ENCODE measurements around the gene PHGDH. TPM values are rescaled to one million over a fixed set of nuclear protein-coding genes. Genes with fewer than 3 reads are reported as not detected.

PHGDH gene
- total RNA-seq, 2 experiments from 2014 or later: 307 to 322 TPM

DNA sequence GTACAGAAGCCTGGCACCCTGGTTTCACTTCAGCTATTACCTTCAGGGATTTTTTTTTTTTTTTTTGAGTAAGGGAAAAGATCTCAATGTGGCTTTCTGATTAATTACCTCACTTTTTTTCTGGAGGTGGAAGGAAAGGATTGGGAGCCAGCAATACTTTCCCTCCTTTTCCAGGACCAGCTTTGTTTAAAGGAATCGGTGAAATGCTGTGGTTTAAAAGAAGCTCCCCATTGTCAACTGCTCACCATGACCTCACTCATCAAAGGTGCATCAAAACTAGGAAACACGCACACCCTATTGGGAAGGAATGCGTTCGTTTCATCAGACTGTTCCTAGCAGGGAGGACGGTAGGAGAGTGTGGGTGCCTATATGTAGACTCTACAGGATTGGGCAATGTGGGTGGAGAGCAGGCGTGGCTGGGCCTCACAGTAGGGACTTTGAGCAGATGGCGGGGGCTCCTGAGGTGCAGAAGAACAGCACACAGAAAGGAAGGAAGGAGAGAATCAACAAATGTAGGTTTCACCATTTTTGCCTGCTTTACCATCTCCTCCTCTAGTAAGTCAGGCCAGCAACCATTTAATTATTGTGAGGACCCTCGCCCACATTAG lies 13.0 kb downstream of the PHGDH start:
- Mint-ChIP-seq H3K36me3 (ENCODE audit: low read depth) (peaks cover 77% of the 10 kb centered on the region), H3K9me3 (no peaks in the 10 kb centered on the region), H3K4me1 (ENCODE audit: low read depth) (peaks cover 3% of the 10 kb centered on the region), H3K27me3 (no peaks in the 10 kb centered on the region), H3K27ac (no peak overlapping the region), H3K4me3 (no peak overlapping the region)
- POLR2A ChIA-PET: interaction anchor here (0.6 to 1.6 kb wide), 2 partner anchors 13 to 19 kb away, joined by 3 to 6 read pairs; partner anchors contain the start of gene PHGDH
- intact Hi-C loops (cut with micrococcal nuclease): no loop called here
- CTCF ChIA-PET: interaction anchor here (1.0 to 1.5 kb wide), 3 partner anchors 10 to 20 kb away, joined by 3 to 5 read pairs (median 3); no protein-coding TSS in a partner anchor
- ATAC-seq (no peak), DNase-seq (no peak)
- TF ChIP-seq, protein P1, sequence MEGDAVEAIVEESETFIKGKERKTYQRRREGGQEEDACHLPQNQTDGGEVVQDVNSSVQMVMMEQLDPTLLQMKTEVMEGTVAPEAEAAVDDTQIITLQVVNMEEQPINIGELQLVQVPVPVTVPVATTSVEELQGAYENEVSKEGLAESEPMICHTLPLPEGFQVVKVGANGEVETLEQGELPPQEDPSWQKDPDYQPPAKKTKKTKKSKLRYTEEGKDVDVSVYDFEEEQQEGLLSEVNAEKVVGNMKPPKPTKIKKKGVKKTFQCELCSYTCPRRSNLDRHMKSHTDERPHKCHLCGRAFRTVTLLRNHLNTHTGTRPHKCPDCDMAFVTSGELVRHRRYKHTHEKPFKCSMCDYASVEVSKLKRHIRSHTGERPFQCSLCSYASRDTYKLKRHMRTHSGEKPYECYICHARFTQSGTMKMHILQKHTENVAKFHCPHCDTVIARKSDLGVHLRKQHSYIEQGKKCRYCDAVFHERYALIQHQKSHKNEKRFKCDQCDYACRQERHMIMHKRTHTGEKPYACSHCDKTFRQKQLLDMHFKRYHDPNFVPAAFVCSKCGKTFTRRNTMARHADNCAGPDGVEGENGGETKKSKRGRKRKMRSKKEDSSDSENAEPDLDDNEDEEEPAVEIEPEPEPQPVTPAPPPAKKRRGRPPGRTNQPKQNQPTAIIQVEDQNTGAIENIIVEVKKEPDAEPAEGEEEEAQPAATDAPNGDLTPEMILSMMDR (IDR thresholded peaks at IDR 0.05): no peak

DNA sequence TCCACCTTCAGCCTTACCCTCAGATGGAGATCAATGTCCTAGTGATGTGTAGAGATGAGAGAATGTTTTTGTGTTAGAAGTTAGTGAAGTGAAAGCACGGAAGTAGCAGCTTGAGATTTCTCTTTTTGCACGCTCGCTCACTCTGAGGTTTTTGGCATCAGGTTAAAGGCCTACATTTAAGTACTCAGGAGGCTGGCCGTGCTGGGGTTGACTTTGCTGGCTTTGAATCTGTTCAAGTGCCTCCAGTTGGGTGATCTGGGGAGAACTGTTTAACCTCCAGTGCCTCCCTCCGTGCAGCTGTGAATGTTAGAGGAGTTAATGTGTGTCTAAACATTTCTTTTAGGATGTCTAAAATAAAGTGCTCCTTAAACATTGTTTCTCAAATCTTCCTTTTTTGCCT lies 13.9 kb downstream of the PHGDH start:
- no peaks in the 10 kb centered on the region for H3K27me3 Mint-ChIP-seq
- POLR2A ChIA-PET: no interaction called here
- H3K9me3 Mint-ChIP-seq: no peaks in the 10 kb centered on the region
- H3K36me3 Mint-ChIP-seq (ENCODE audit: low read depth): peaks cover 77% of the 10 kb centered on the region
- DNase-seq (no peak), ATAC-seq (no peak)
- no peaks in the 10 kb centered on the region for H3K4me1 Mint-ChIP-seq (ENCODE audit: low read depth)
- no peak overlapping the region for H3K27ac Mint-ChIP-seq
- CTCF ChIA-PET: interaction anchor here (1.5 kb wide), 1 partner anchor 18 kb away, joined by 5 read pairs; no protein-coding TSS in a partner anchor
- TF ChIP-seq, protein P1 (IDR thresholded peaks at IDR 0.05): no peak
- no peak overlapping the region for H3K4me3 Mint-ChIP-seq
- intact Hi-C loops (cut with micrococcal nuclease): no loop called here

DNA sequence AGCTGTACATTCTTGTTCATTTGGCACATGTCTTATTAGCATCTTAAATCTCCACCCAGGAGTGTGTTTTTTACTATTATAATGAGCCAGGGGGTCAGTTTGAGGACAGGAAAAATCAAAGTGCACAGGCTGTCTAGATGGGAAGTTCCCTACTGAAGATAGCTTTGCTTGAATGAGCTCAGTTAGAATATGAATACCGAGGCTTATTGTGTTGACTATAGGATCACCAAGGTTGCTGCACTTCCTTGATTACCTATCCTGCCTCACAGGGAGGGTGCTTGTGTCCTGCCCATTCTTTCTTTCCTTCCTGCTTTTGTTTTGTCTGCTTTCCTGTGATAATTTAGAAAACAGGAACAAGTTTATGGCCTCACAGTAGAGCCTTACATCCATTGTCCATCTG lies 16.3 kb downstream of the PHGDH start:
- no peaks in the 10 kb centered on the region for H3K4me1 Mint-ChIP-seq (ENCODE audit: low read depth)
- no peak overlapping the region for H3K27ac Mint-ChIP-seq
- POLR2A ChIA-PET: interaction anchor here (0.8 to 7.7 kb wide), 3 partner anchors 10 to 16 kb away, joined by 3 to 43 read pairs (median 4); partner anchors contain the start of gene PHGDH
- intact Hi-C loops (cut with micrococcal nuclease): no loop called here
- no peak overlapping the region for H3K4me3 Mint-ChIP-seq
- TF ChIP-seq, protein P1 (IDR thresholded peaks at IDR 0.05): no peak
- no peaks in the 10 kb centered on the region for H3K27me3 Mint-ChIP-seq
- DNase-seq: no peak
- H3K9me3 Mint-ChIP-seq: no peaks in the 10 kb centered on the region
- CTCF ChIA-PET: interaction anchor here (3.9 kb wide), 1 partner anchor 16 kb away, joined by 16 read pairs; no protein-coding TSS in a partner anchor
- ATAC-seq: no peak
- H3K36me3 Mint-ChIP-seq (ENCODE audit: low read depth): peaks cover 72% of the 10 kb centered on the region

DNA sequence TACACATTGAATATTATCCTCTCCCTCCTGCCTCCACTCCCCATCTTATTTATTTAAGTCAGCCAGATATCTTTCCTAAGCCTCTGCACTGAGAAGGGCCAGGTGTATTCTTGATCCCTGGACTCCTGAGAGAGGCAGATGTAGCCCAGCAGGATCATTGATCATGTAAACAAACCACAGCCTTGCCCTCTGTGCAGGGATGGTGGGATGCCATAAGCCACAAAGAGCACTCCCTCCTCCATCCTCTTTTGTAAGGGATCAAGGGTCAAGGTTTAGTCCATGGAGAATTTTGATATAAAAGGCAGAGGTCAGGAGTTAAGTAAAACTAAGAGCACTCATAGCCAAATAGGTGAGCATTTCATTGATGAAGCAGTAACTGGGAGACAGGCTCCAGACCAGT lies 17.3 kb downstream of the PHGDH start:
- Mint-ChIP-seq H3K27ac (peak overlapping the region; percentile 7), H3K36me3 (ENCODE audit: low read depth) (peaks cover 66% of the 10 kb centered on the region), H3K4me1 (ENCODE audit: low read depth) (no peaks in the 10 kb centered on the region), H3K27me3 (no peaks in the 10 kb centered on the region), H3K4me3 (no peak overlapping the region), H3K9me3 (no peaks in the 10 kb centered on the region)
- ATAC-seq (no peak), DNase-seq (no peak)
- intact Hi-C loops (cut with micrococcal nuclease): no loop called here
- CTCF ChIA-PET: interaction anchor here (0.9 to 3.9 kb wide), 2 partner anchors 9 to 15 kb away, joined by 3 to 16 read pairs; no protein-coding TSS in a partner anchor
- POLR2A ChIA-PET: interaction anchor here (7.7 kb wide), 1 partner anchor 15 kb away, joined by 43 read pairs; no protein-coding TSS in a partner anchor
- TF ChIP-seq, protein P1 (IDR thresholded peaks at IDR 0.05): no peak

DNA sequence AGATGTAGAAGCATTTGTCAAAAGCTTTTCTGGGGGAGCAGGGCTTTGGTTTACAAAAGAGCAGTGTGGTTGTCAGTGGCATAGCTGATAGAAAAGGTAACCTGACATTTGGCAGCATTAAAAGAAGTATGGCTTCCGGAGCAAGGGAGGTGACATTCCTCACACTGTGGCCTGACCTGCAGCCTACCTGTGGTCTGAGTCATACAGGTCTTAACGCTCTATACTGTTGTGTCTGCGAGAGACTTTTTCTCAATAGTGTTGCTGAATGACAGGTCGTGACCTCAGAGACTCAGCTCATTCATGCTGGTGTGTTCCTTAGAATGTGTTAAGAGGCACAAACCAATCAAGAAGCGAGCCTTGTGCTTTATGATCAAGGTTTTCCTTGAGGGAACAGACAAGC lies 19.3 kb downstream of the PHGDH start:
- TF ChIP-seq, protein P1 (IDR thresholded peaks at IDR 0.05): no peak
- Mint-ChIP-seq H3K36me3 (ENCODE audit: low read depth) (peaks cover 68% of the 10 kb centered on the region), H3K9me3 (no peaks in the 10 kb centered on the region), H3K27ac (no peak overlapping the region), H3K27me3 (no peaks in the 10 kb centered on the region), H3K4me1 (ENCODE audit: low read depth) (no peaks in the 10 kb centered on the region), H3K4me3 (no peak overlapping the region)
- ChIA-PET CTCF (interaction anchor here (1.5 to 2.1 kb wide), 3 partner anchors 13 to 78 kb away, joined by 4 to 14 read pairs (median 5); no protein-coding TSS in a partner anchor), POLR2A (interaction anchor here (0.6 to 7.7 kb wide), 6 partner anchors 10 to 23 kb away, joined by 3 to 43 read pairs (median 3); no protein-coding TSS in a partner anchor)
- DNase-seq (no peak), ATAC-seq (no peak)
- intact Hi-C loops (cut with micrococcal nuclease): no loop called here
